Upper lobe of right lung (tissue), 1 donor: ENCODE results near the gene PAGE2B. TPM values are rescaled to one million over a fixed set of nuclear protein-coding genes. Genes with fewer than 3 reads are reported as not detected.
A peak's percentile ranks its signal among the peaks of the same experiment; 100 is the strongest.
"Not testable (repeated sequence)": the region's sequence is repeated elsewhere in the genome, so short reads cannot be mapped to it uniquely, and the experiment has no call there.

Experiments
- ATAC-seq: fragments of 200-7000 bp; cut with Tn5 transposase; one replicate; pipeline ENCODE4 v1.9.1; 2020; ENCODE audit warnings: mild to moderate bottlenecking, moderate library complexity
- DNase-seq: peaks from one replicate; pipeline ENCODE4 v3.0.0-alpha.2; 2020
- H3K27ac ChIP-seq: fragments of 200-600 bp; one replicate; pipeline ENCODE4 v1.8.0; 2022
- H3K27me3 ChIP-seq: fragments of 200-600 bp; one replicate; pipeline ENCODE4 v1.8.0; 2022; ENCODE audit warnings: mild to moderate bottlenecking
- H3K36me3 ChIP-seq: fragments of 200-600 bp; one replicate; pipeline ENCODE4 v1.8.0; 2022
- H3K4me1 ChIP-seq: fragments of 200-600 bp; one replicate; pipeline ENCODE4 v1.8.0; 2022
- H3K4me3 ChIP-seq: fragments of 200-600 bp; one replicate; pipeline ENCODE4 v1.8.0; 2022; ENCODE audit warnings: mild to moderate bottlenecking
- H3K9me3 ChIP-seq: fragments of 200-600 bp; one replicate; pipeline ENCODE4 v1.8.0; 2022
- CTCF ChIP-seq: fragments of 200-600 bp; IDR thresholded peaks from one replicate; pipeline ENCODE4 v1.8.0; 2022; ENCODE audit warnings: antibody characterized with exemption
- intact Hi-C: fragments of 100-400 bp; cut with DNase I; formaldehyde crosslinking; loops from one replicate; pipeline ENCODE4 v1.11.0; 2022
- total RNA-seq: library from RNA; stranded (reverse); fragmentation: NEBNext Ultra II Directional; extraction: Animal tissue kit (Norgen Biotek cat#: 25700); gene quantifications from one replicate; pipeline ENCODE4 v1.2.1, GENCODE V29; 2021
- donor health status: DM: no; HTN: yes; CAD: no; lungs with severe emphysema.

PAGE2B gene
- total RNA-seq, 1 donor from 2014 or later = not detected

- Histone ChIP-seq H3K4me1 (no peaks in the 10 kb centered on the region), H3K27ac (no peak within 1 kb of the TSS), H3K4me3 (no peak within 1 kb of the TSS), H3K27me3 (no peaks in the 10 kb centered on the region), H3K9me3 (no peaks in the 10 kb centered on the region), H3K36me3 (no peaks in the 10 kb centered on the region)
- ATAC-seq (no peak), DNase-seq (no peak)
- no peak for TF ChIP-seq CTCF
- intact Hi-C loops = no loop called here
Measured at GRCh38 chrX:55030271-55031205, 44.3 kb upstream of the PAGE2B start, which contains the start of gene ALAS2. TSS of gene ALAS2 (minus strand) at chrX:55030977. CDS start at chrX:55026000, 4,977 bp downstream.

GRCh38 chrX:55033429-55033828 is 41.4 kb upstream of the PAGE2B start:
- ATAC-seq (no peak), DNase-seq (no peak)
- Histone ChIP-seq H3K4me3 (no peak overlapping the region), H3K4me1 (no peaks in the 10 kb centered on the region), H3K27me3 (no peaks in the 10 kb centered on the region), H3K36me3 (no peaks in the 10 kb centered on the region), H3K9me3 (no peaks in the 10 kb centered on the region), H3K27ac (no peak overlapping the region)
- intact Hi-C loops = no loop called here
- TF ChIP-seq CTCF = no peak

GRCh38 chrX:55039471-55039870 is 35.4 kb upstream of the PAGE2B start:
- Histone ChIP-seq H3K9me3 (no peaks in the 10 kb centered on the region), H3K27me3 (no peaks in the 10 kb centered on the region), H3K4me1 (no peaks in the 10 kb centered on the region), H3K4me3 (no peak overlapping the region), H3K36me3 (no peaks in the 10 kb centered on the region), H3K27ac (no peak overlapping the region)
- no peak for ATAC-seq
- intact Hi-C loops = no loop called here
- no peak for TF ChIP-seq CTCF
- DNase-seq = no peak

- TF ChIP-seq CTCF = no peak
- DNase-seq (no peak), ATAC-seq (no peak)
- H3K4me3 ChIP-seq = no peak overlapping the region
- intact Hi-C loops = no loop called here
- H3K36me3 ChIP-seq = no peaks in the 10 kb centered on the region
- no peaks in the 10 kb centered on the region for H3K4me1 ChIP-seq
- no peaks in the 10 kb centered on the region for H3K9me3 ChIP-seq
- no peak overlapping the region for H3K27ac ChIP-seq
- H3K27me3 ChIP-seq = no peaks in the 10 kb centered on the region
Measured at GRCh38 chrX:55041514-55041913, 33.3 kb upstream of the PAGE2B start.

GRCh38 chrX:55050599-55050998 is 24.2 kb upstream of the PAGE2B start:
- H3K4me3 ChIP-seq, DNase-seq, ATAC-seq, intact Hi-C loops, H3K36me3 ChIP-seq, H3K4me1 ChIP-seq, H3K9me3 ChIP-seq, H3K27ac ChIP-seq, H3K27me3 ChIP-seq: not testable (repeated sequence)

- no peaks in the 10 kb centered on the region for H3K27me3 ChIP-seq
- no peaks in the 10 kb centered on the region for H3K36me3 ChIP-seq
- TF ChIP-seq CTCF = no peak
- intact Hi-C loops = no loop called here
- no peak for DNase-seq
- no peak overlapping the region for H3K27ac ChIP-seq
- no peak for ATAC-seq
- H3K4me3 ChIP-seq = peak overlapping the region; percentile 10
- no peaks in the 10 kb centered on the region for H3K4me1 ChIP-seq
- no peaks in the 10 kb centered on the region for H3K9me3 ChIP-seq
Measured at GRCh38 chrX:55056820-55057674, 17.8 kb upstream of the PAGE2B start.
